Right lobe of liver (tissue), 4 donors: Measurements from ENCODE around the gene SLC25A45.

ENCODE experiments used
- POLR2A ChIP-seq: fragments of 450-650 bp; IDR thresholded peaks from one replicate; pipeline ENCODE4 v1.6.1; 2017; ENCODE audit warnings: antibody characterized with exemption, mild to moderate bottlenecking
- TF ChIP-seq, protein P1 (sequence below), 4 donors: fragments of 200-600 bp in 3 of 4; fragments of 450-650 bp in 1 of 4; IDR thresholded peaks; one replicate each; pipeline versions ENCODE4 v1.5.1 to v1.8.0; 2016 to 2022; ENCODE audit warnings: antibody characterized with exemption in 4 of 4, mild to moderate bottlenecking in 2 of 4
- donor health status: DM: no; HTN: no; CAD: no.
- donor health status: DM: no; HTN: no; CAD: no.
- donor health status: DM: no; HTN: yes; CAD: no.

DNA sequence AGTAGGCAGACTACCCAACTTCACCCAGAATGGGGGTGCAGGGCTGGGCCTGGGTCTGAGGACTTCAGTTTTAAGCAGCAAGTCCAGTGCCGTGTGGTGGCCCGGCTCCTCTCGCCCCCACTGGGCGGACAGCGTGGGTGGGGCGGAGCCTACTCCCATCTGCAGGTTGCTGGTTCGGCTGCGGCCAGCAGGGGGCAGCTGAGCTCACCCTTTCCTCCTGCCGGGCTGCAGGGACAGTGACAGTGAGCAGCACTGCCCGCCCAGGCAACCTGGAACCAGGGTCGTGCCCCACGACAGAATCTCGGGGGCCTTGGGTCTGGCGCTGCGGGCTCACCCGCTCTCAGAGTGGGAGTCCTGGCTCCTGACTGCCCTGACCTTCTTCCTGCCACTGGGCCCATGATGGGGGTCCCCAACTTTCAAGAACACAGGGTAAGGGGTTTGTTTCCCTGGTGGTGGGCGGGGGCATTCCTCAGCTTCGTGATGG lies 33.9 kb upstream of the SLC25A45 start:
- TF ChIP-seq, protein P1, sequence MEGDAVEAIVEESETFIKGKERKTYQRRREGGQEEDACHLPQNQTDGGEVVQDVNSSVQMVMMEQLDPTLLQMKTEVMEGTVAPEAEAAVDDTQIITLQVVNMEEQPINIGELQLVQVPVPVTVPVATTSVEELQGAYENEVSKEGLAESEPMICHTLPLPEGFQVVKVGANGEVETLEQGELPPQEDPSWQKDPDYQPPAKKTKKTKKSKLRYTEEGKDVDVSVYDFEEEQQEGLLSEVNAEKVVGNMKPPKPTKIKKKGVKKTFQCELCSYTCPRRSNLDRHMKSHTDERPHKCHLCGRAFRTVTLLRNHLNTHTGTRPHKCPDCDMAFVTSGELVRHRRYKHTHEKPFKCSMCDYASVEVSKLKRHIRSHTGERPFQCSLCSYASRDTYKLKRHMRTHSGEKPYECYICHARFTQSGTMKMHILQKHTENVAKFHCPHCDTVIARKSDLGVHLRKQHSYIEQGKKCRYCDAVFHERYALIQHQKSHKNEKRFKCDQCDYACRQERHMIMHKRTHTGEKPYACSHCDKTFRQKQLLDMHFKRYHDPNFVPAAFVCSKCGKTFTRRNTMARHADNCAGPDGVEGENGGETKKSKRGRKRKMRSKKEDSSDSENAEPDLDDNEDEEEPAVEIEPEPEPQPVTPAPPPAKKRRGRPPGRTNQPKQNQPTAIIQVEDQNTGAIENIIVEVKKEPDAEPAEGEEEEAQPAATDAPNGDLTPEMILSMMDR (IDR thresholded peaks at IDR 0.05): peak; percentile 98 to 100 (median 99)
- TF ChIP-seq POLR2A: peak; percentile 59
